CD4-positive, alpha-beta memory T cell (primary cell): Measurements from ENCODE around the gene CASP9. TPM values are rescaled to one million over a fixed set of nuclear protein-coding genes. Genes with fewer than 3 reads are reported as not detected.
"Not testable (repeated sequence)": the region's sequence is repeated elsewhere in the genome, so short reads cannot be mapped to it uniquely, and the experiment has no call there.

ENCODE experiments used
- CTCF ChIA-PET: fragments of 350-600 bp; sonication (Branson Sonifier 250); formaldehyde crosslinking; loops from one replicate; lab custom pipeline; 2021; ENCODE audit warnings: inconsistent platforms; ENCODE audit not compliant: partially characterized antibody; lab: Charles Lee
- POLR2A ChIA-PET: fragments of 350-600 bp; sonication (Branson Sonifier 250); formaldehyde crosslinking; loops from one replicate; lab custom pipeline; 2021; ENCODE audit not compliant: partially characterized antibody; lab: Charles Lee
- DNase-seq, 5 donors: peaks; one replicate each; pipeline versions ENCODE4 v3.0.0 to v3.0.0-alpha.2; 2020 to 2022; ENCODE audit warnings: mixed read lengths in 1 of 5
- H3K27ac ChIP-seq: one replicate; pipeline ENCODE4 v1.7.0; 2013; ENCODE audit warnings: low read depth, low read length
- H3K27me3 ChIP-seq: 2 replicates; pipeline ENCODE4 v1.7.0; 2013; ENCODE audit warnings: mild to moderate bottlenecking, low read length, moderate library complexity; ENCODE audit not compliant: insufficient read depth
- H3K36me3 ChIP-seq: 2 replicates; pipeline ENCODE4 v1.7.0; 2013; ENCODE audit warnings: mild to moderate bottlenecking, low read length, moderate library complexity; ENCODE audit not compliant: insufficient read depth
- H3K4me1 ChIP-seq: 2 replicates; pipeline ENCODE4 v1.7.0; 2013; ENCODE audit warnings: mild to moderate bottlenecking, low read length, moderate library complexity; ENCODE audit not compliant: insufficient read depth
- H3K4me3 ChIP-seq, 2 donors: one replicate each; pipeline ENCODE4 v1.7.0; 2013; ENCODE audit warnings: low read length in 2 of 2, mild to moderate bottlenecking in 1 of 2
- H3K9me3 ChIP-seq, 2 donors: one replicate each; pipeline ENCODE4 v1.7.0; 2013; ENCODE audit warnings: low read length in 2 of 2, control low read depth in 1 of 2; ENCODE audit not compliant: control insufficient read depth in 1 of 2
- H3K27ac Mint-ChIP-seq, 7 donors: one replicate each; pipeline ENCODE4 v1.8.0; 2020 to 2021; ENCODE audit warnings: mixed read lengths in 7 of 7, mild to moderate bottlenecking in 6 of 7, inconsistent platforms in 3 of 7, moderate library complexity in 3 of 7
- H3K27me3 Mint-ChIP-seq, 2 donors: one replicate each; pipeline ENCODE4 v1.8.0; 2020 to 2021; ENCODE audit warnings: mixed read lengths in 2 of 2
- H3K36me3 Mint-ChIP-seq, 2 donors: one replicate each; pipeline ENCODE4 v1.8.0; 2020 to 2021; ENCODE audit warnings: mixed read lengths in 2 of 2, inconsistent platforms in 1 of 2, mild to moderate bottlenecking in 1 of 2
- H3K4me1 Mint-ChIP-seq, 4 donors: one replicate each; pipeline ENCODE4 v1.8.0; 2020 to 2021; ENCODE audit warnings: mixed read lengths in 4 of 4, mild to moderate bottlenecking in 1 of 4
- H3K4me3 Mint-ChIP-seq, 8 donors: one replicate each; pipeline ENCODE4 v1.8.0; 2020 to 2021; ENCODE audit warnings: mixed read lengths in 8 of 8, mild to moderate bottlenecking in 7 of 8, moderate library complexity in 6 of 8, inconsistent platforms in 3 of 8
- H3K9me3 Mint-ChIP-seq, 8 donors: one replicate each; pipeline ENCODE4 v1.8.0; 2020 to 2021; ENCODE audit warnings: mixed read lengths in 8 of 8, mild to moderate bottlenecking in 5 of 8, inconsistent platforms in 3 of 8, moderate library complexity in 1 of 8
- intact Hi-C: fragments of 100-400 bp; cut with micrococcal nuclease; formaldehyde crosslinking; loops from one replicate; pipeline ENCODE4 v1.15.1; 2023
- polyA plus RNA-seq, 2 donors: library from polyadenylated mRNA; unstranded; fragments of 300-500 nt; fragmentation: Illumina TruSeq; gene quantifications; one replicate each; pipeline ENCODE4 v1.2.3, GENCODE V29; 2021
- total RNA-seq, 2 experiments: library from RNA; stranded (reverse); gene quantifications; one replicate each; pipeline ENCODE4 v1.2.3, GENCODE V29; 2021

CASP9 gene
- total and polyA plus RNA-seq, 4 experiments from 2014 or later: 8.3 to 11.7 (median 10.0) TPM

DNA sequence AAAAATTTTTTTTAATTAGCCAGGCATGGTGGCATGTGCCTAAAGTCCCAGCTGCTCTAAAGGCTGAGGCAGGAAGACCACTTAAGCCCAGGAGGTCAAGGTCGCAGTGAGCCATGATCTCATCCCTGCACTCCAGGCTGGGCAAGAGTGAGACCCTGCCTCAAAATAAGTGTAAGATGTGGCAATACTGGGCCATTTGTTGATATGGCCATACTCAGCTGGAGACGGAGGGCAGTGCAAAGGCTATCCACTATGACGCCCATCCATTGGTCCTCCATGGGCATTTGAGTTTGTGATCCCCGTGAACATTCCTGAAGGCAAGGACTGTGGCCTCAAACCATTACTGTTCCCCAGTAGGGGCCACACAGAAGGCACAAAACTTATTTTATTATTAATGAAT is 1.5 kb downstream of the CASP9 start:
- intact Hi-C loops: loop anchor here (10.0 kb wide), 3 partner anchors 452 to 1912 kb away; partner anchors contain the start of genes RCC2, SDHB and ZBTB17
- Mint-ChIP-seq H3K4me1 (peaks cover 27 to 58% (median 42%) of the 10 kb centered on the region in 4 donors), H3K4me3 (no peak overlapping the region), H3K36me3 (peaks cover 6 to 8% of the 10 kb centered on the region in 2 donors), H3K27ac (peak overlapping the region in 3 of 7 donors; percentile 3 to 86 (median 48)), H3K27me3 (no peaks in the 10 kb centered on the region), H3K9me3 (no peaks in the 10 kb centered on the region)
- Histone ChIP-seq H3K27ac (no peak overlapping the region), H3K36me3 (no peaks in the 10 kb centered on the region), H3K27me3 (no peaks in the 10 kb centered on the region), H3K4me3 (no peak overlapping the region), H3K4me1 (peaks cover 37% of the 10 kb centered on the region), H3K9me3 (no peaks in the 10 kb centered on the region)
- ChIA-PET CTCF (interaction anchor here (1.0 kb wide), 1 partner anchor 9 kb away, joined by 3 read pairs; no protein-coding TSS in a partner anchor), POLR2A (no interaction called here)
- DNase-seq: no peak

DNA sequence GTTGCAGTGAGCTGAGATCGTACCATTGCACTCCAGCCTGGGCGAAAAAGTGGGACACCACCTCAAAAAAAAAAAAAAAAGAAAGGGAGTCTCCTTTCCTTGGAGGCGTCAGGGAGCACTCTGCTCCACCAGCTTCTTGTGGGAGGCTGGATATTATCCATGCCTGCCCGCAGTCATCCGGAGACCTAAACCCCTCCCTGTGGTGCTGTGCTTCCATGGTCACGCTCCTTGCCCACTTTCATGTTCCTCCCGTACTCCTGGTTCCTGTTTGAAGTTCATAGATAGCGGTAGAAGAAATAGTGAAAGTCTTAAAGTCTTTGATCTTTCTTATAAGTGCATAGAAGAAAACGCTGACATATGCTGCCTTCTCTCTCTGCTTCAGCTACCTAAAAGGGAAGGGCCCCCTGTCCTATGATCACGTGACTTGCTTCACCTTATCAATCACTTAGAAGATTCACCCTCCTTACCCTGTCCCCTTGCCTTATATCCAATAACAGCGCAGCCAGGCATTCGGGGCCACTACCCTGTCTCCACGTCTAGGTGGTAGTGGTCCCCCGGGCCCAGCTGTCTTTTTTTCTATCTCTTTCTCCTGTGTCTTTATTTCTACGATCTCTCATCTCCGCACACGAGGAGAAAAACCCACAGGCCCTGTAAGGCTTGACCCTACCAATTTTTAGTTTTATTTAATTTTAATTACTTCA is 2.7 kb downstream of the CASP9 start:
- not testable (repeated sequence) for H3K27me3 Mint-ChIP-seq, H3K27ac ChIP-seq, H3K27me3 ChIP-seq, H3K9me3 ChIP-seq, H3K36me3 ChIP-seq, H3K4me3 ChIP-seq, H3K9me3 Mint-ChIP-seq
- ChIA-PET POLR2A (interaction anchor here (0.6 kb wide), 1 partner anchor 71 kb away, joined by 4 read pairs; no protein-coding TSS in a partner anchor), CTCF (interaction anchor here (0.6 kb wide), 1 partner anchor 60 kb away, joined by 3 read pairs; no protein-coding TSS in a partner anchor)
- DNase-seq: peak in 1 of 5 donors; percentile 6
- H3K36me3 Mint-ChIP-seq: peaks cover 11 to 17% of the 10 kb centered on the region in 2 donors
- H3K4me3 Mint-ChIP-seq: peak overlapping the region in 5 of 8 donors; percentile 0 to 61 (median 29)
- H3K27ac Mint-ChIP-seq: peak overlapping the region in 5 of 7 donors; percentile 0 to 63 (median 6)
- H3K4me1 ChIP-seq: peaks cover 33% of the 10 kb centered on the region
- intact Hi-C loops: loop anchor here (10.0 kb wide), 3 partner anchors 453 to 1913 kb away; partner anchors contain the start of genes RCC2, SDHB and ZBTB17
- H3K4me1 Mint-ChIP-seq: peaks cover 22 to 47% (median 35%) of the 10 kb centered on the region in 4 donors

GRCh38 chr1:15519625-15520024 is 4.4 kb downstream of the CASP9 start:
- Histone ChIP-seq H3K4me1 (peaks cover 29% of the 10 kb centered on the region), H3K4me3 (no peak overlapping the region), H3K9me3 (no peaks in the 10 kb centered on the region), H3K36me3 (no peaks in the 10 kb centered on the region), H3K27me3 (no peaks in the 10 kb centered on the region), H3K27ac (no peak overlapping the region)
- intact Hi-C loops: loop anchor here (10.0 kb wide), 3 partner anchors 455 to 1915 kb away; partner anchors contain the start of genes RCC2, SDHB and ZBTB17
- ChIA-PET POLR2A (no interaction called here), CTCF (no interaction called here)
- H3K4me1 Mint-ChIP-seq: peaks cover 16 to 40% (median 29%) of the 10 kb centered on the region in 4 donors
- H3K36me3 Mint-ChIP-seq: peaks cover 16 to 17% of the 10 kb centered on the region in 2 donors
- H3K4me3 Mint-ChIP-seq: no peak overlapping the region
- H3K9me3 Mint-ChIP-seq: no peaks in the 10 kb centered on the region
- H3K27me3 Mint-ChIP-seq: no peaks in the 10 kb centered on the region
- DNase-seq: no peak
- peak overlapping the region in 1 of 7 donors; percentile 75 for H3K27ac Mint-ChIP-seq

GRCh38 chr1:15515022-15515663 is 8.9 kb downstream of the CASP9 start:
- no peak overlapping the region for H3K4me3 ChIP-seq
- H3K27me3 ChIP-seq: no peaks in the 10 kb centered on the region
- Mint-ChIP-seq H3K4me1 (peaks cover 12 to 32% (median 23%) of the 10 kb centered on the region in 4 donors), H3K27ac (peak overlapping the region in 3 of 7 donors; percentile 5 to 78 (median 59)), H3K36me3 (peaks cover 23 to 31% of the 10 kb centered on the region in 2 donors), H3K27me3 (no peaks in the 10 kb centered on the region), H3K4me3 (peak overlapping the region in 2 of 8 donors; percentile 33 to 37), H3K9me3 (no peaks in the 10 kb centered on the region)
- POLR2A ChIA-PET: no interaction called here
- no peaks in the 10 kb centered on the region for H3K9me3 ChIP-seq
- H3K36me3 ChIP-seq: no peaks in the 10 kb centered on the region
- peaks cover 9% of the 10 kb centered on the region for H3K4me1 ChIP-seq
- intact Hi-C loops: no loop called here
- no peak for DNase-seq
- CTCF ChIA-PET: interaction anchor here (2.0 kb wide), 1 partner anchor 10 kb away, joined by 4 read pairs; no protein-coding TSS in a partner anchor
- no peak overlapping the region for H3K27ac ChIP-seq

DNA sequence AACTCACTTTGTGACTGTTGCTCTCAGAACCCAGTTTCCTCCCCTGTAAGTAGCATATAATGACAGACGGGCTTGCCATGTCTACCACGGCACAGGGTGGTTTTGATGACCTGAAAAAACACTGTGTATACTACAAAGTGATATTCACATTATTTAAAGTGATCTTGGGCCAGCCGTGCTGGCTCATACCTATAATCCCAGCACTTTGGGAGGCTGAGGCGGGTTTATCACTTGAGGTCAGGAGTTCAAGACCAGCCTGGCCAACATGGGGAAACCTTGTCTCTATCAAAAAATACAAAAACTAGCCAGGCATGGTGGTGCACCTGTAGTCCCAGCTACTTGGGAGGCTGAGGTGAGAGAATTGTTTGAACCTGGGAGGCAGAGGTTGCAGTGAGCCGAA is 9.5 kb downstream of the CASP9 start:
- H3K36me3 ChIP-seq, H3K9me3 Mint-ChIP-seq, intact Hi-C loops, H3K9me3 ChIP-seq, DNase-seq, H3K27me3 Mint-ChIP-seq, POLR2A ChIA-PET, H3K4me3 ChIP-seq, H3K27ac ChIP-seq, H3K27me3 ChIP-seq, H3K4me3 Mint-ChIP-seq, H3K4me1 ChIP-seq: not testable (repeated sequence)
- CTCF ChIA-PET: interaction anchor here (1.0 to 2.0 kb wide), 3 partner anchors 8 to 10 kb away, joined by 3 to 4 read pairs (median 3); no protein-coding TSS in a partner anchor
- Mint-ChIP-seq H3K4me1 (peaks cover 12 to 32% (median 23%) of the 10 kb centered on the region in 4 donors), H3K27ac (peak overlapping the region in 3 of 7 donors; percentile 8 to 61 (median 32)), H3K36me3 (peaks cover 23 to 31% of the 10 kb centered on the region in 2 donors)

DNA sequence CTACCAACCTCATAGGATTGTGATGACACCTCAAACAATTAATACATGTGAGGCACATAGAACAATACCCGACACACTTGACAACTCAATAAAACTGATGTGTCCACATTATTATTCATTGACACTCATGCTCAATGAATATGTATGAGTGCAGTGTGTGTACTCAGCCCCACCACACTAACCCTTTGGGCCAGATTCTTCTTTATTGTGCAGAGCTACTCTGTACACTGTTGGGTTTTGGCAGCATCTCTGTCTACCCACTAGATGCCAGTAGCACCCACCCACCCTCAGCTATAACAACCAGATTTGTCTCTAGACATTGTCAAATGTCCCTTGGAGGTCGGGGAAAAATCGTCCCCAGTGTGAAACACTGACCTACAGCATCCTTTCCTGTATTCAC is 10.1 kb downstream of the CASP9 start:
- DNase-seq: no peak
- no peaks in the 10 kb centered on the region for H3K27me3 ChIP-seq
- H3K27me3 Mint-ChIP-seq: no peaks in the 10 kb centered on the region
- H3K4me3 Mint-ChIP-seq: no peak overlapping the region
- peak overlapping the region in 2 of 7 donors; percentile 3 to 18 for H3K27ac Mint-ChIP-seq
- POLR2A ChIA-PET: no interaction called here
- H3K4me1 Mint-ChIP-seq: peaks cover 12 to 31% (median 23%) of the 10 kb centered on the region in 4 donors
- intact Hi-C loops: no loop called here
- no peaks in the 10 kb centered on the region for H3K9me3 ChIP-seq
- no peaks in the 10 kb centered on the region for H3K36me3 ChIP-seq
- CTCF ChIA-PET: interaction anchor here (1.0 to 2.0 kb wide), 3 partner anchors 9 kb away, joined by 3 to 4 read pairs (median 3); no protein-coding TSS in a partner anchor
- no peak overlapping the region for H3K27ac ChIP-seq
- peaks cover 9% of the 10 kb centered on the region for H3K4me1 ChIP-seq
- peaks cover 26 to 31% of the 10 kb centered on the region in 2 donors for H3K36me3 Mint-ChIP-seq
- no peaks in the 10 kb centered on the region for H3K9me3 Mint-ChIP-seq
- no peak overlapping the region for H3K4me3 ChIP-seq

DNA sequence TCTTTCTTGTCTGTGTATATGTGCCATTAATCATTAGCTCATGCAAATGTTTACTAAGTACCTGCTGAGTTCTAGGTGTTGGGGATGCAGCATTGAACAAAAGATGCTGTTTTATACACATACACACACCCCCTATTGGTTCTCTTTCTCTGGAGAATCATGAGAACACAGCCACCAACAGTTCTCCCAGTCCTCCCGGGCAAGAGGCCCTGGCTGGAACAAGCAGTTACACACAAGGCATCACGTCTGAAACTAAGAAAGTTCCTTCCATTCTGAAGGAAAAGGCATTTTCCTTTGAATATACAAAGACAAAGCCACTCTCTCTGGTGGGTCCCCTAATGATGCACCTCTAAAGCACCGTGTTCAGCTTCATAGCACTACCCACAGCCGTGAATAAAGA is 10.8 kb downstream of the CASP9 start:
- no peak overlapping the region for H3K27ac ChIP-seq
- Mint-ChIP-seq H3K27ac (peak overlapping the region in 2 of 7 donors; percentile 17 to 52), H3K4me1 (peaks cover 10 to 34% (median 21%) of the 10 kb centered on the region in 4 donors), H3K4me3 (no peak overlapping the region), H3K27me3 (no peaks in the 10 kb centered on the region), H3K9me3 (no peaks in the 10 kb centered on the region), H3K36me3 (peaks cover 26 to 29% of the 10 kb centered on the region in 2 donors)
- no peaks in the 10 kb centered on the region for H3K9me3 ChIP-seq
- no peaks in the 10 kb centered on the region for H3K36me3 ChIP-seq
- DNase-seq: no peak
- H3K4me1 ChIP-seq: peaks cover 9% of the 10 kb centered on the region
- ChIA-PET CTCF (interaction anchor here (0.5 to 2.0 kb wide), 2 partner anchors 8 to 263 kb away, joined by 3 to 4 read pairs; no protein-coding TSS in a partner anchor), POLR2A (no interaction called here)
- no peak overlapping the region for H3K4me3 ChIP-seq
- H3K27me3 ChIP-seq: no peaks in the 10 kb centered on the region
- intact Hi-C loops: no loop called here
